Ishikawa (cell line): ENCODE data around the gene TACC2.

Source experiments
- CEBPB ChIP-seq: IDR thresholded peaks from 2 replicates; pipeline ENCODE4 v1.6.1; 2012
- CREB1 ChIP-seq: IDR thresholded peaks from 2 replicates; pipeline ENCODE4 v1.6.1; 2012; ENCODE audit warnings: low read depth
- EGR1 ChIP-seq: IDR thresholded peaks from 2 replicates; pipeline ENCODE4 v1.6.1; 2012
- EP300 ChIP-seq: IDR thresholded peaks from 2 replicates; pipeline ENCODE4 v1.6.1; 2012; ENCODE audit warnings: borderline replicate concordance
- FOXM1 ChIP-seq: IDR thresholded peaks from 2 replicates; pipeline ENCODE4 v1.6.1; 2012; ENCODE audit warnings: low read depth, borderline replicate concordance
- NFIC ChIP-seq: IDR thresholded peaks from 2 replicates; pipeline ENCODE4 v1.6.1; 2012
- RAD21 ChIP-seq: IDR thresholded peaks from 2 replicates; pipeline ENCODE4 v1.6.1; 2012; ENCODE audit warnings: low read depth
- REST ChIP-seq: IDR thresholded peaks from 2 replicates; pipeline ENCODE4 v1.6.1; 2012; ENCODE audit warnings: low read depth, mild to moderate bottlenecking
- TAF1 ChIP-seq: IDR thresholded peaks from 2 replicates; pipeline ENCODE4 v1.6.1; 2012; ENCODE audit warnings: low read depth, mild to moderate bottlenecking
- TCF12 ChIP-seq: IDR thresholded peaks from 2 replicates; pipeline ENCODE4 v1.6.1; 2012; ENCODE audit warnings: low read depth
- TEAD4 ChIP-seq: IDR thresholded peaks from 2 replicates; pipeline ENCODE4 v1.6.1; 2012
- USF1 ChIP-seq: IDR thresholded peaks from 2 replicates; pipeline ENCODE4 v1.6.1; 2012
- YY1 ChIP-seq: IDR thresholded peaks from 2 replicates; pipeline ENCODE4 v1.6.1; 2012; ENCODE audit warnings: low read depth
- ZBTB7A ChIP-seq: IDR thresholded peaks from 2 replicates; pipeline ENCODE4 v1.6.1; 2012; ENCODE audit warnings: low read depth
- TF ChIP-seq, protein P1 (sequence below): IDR thresholded peaks from 2 replicates; pipeline ENCODE4 v1.6.1; 2012

The TACC2 gene

GRCh38 chr10:122053314-122053713 is 64.4 kb downstream of the TACC2 start:
- TF ChIP-seq TEAD4 (no peak), CREB1 (no peak), TCF12 (no peak), NFIC (no peak), TAF1 (no peak), RAD21 (no peak), REST (no peak), CEBPB (no peak), EP300 (no peak), EGR1 (no peak), USF1 (no peak), FOXM1 (no peak), YY1 (no peak), ZBTB7A (no peak)
- TF ChIP-seq, protein P1, sequence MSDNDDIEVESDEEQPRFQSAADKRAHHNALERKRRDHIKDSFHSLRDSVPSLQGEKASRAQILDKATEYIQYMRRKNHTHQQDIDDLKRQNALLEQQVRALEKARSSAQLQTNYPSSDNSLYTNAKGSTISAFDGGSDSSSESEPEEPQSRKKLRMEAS = no peak

DNA sequence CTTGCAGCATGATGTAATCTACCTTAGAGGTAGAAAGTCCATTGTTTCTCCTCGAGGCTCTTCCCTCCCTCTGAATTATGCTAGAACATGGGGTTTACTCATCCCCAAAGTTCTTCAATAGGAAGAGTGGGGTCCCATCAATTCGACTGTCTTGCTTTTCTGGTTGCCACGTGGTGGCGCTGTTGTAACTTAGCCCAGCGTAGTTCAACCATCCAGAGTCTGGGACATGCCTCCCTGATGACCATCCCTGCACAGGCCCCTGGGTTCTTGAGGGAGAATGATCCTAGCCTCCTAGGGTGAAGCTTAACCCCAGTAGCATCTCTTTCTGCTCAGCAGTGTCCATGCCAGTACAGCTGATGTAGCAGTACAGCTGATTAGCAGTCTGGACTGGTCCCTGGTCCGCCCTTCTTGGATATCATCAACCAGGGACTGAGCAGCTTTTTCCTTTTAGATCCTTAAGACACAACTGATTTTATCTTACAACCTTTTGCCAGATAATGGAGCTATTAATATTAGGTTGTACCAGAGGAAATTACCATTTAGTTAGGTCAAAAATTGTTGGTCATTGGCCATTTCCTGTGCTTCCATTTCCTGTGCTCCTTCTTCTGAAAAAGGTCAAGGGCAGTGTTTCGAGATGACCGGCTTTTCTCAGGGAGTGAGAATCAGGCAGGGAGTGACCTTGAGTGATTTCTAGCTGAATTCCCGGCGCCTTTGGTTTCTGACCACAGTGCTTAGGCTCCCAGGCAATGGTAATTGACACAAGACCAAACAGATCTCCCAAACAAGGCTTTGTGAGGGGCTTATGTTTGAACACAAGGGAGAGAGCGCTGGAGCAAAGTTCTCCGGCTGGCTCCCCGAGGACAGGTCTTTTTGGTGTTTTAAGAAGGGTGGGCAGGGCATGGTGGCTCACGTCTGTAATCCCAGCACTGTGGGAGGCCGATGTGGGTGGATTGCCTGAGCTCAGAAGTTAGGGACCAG is 65.4 kb downstream of the TACC2 start:
- TF ChIP-seq NFIC = no peak
- no peak for TF ChIP-seq TAF1
- TF ChIP-seq RAD21 = peak; percentile 60
- TF ChIP-seq ZBTB7A = no peak
- no peak for TF ChIP-seq USF1
- TF ChIP-seq REST = no peak
- no peak for TF ChIP-seq TCF12
- TF ChIP-seq, protein P1 = no peak
- TF ChIP-seq EGR1 = no peak

DNA sequence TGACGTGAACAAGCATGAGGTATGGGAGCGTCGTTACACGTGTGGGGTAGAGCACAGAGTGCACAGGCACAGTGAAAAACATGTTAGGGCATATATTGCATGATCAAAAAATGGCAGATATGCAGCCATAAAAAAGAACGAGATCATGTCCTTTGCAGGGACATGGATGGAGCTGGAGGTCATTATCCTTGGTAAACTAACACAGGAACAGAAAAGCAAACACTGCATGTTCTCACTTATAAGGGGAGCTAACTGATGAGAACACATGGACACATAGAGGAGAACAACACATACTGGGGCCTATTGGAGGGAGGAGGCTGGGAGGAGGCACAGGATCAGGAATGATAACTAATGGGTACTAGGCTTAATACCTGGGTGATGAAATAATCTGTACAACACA is 66.3 kb downstream of the TACC2 start:
- TF ChIP-seq TAF1 (no peak), EGR1 (no peak), EP300 (no peak), CREB1 (no peak), USF1 (no peak), TEAD4 (no peak), CEBPB (no peak), NFIC (no peak), ZBTB7A (no peak), RAD21 (no peak), TCF12 (no peak), YY1 (no peak), REST (no peak), FOXM1 (no peak)
- TF ChIP-seq, protein P1 = no peak
